ENCODE results near the gene CAMK2D.

Gene CAMK2D

DNA sequence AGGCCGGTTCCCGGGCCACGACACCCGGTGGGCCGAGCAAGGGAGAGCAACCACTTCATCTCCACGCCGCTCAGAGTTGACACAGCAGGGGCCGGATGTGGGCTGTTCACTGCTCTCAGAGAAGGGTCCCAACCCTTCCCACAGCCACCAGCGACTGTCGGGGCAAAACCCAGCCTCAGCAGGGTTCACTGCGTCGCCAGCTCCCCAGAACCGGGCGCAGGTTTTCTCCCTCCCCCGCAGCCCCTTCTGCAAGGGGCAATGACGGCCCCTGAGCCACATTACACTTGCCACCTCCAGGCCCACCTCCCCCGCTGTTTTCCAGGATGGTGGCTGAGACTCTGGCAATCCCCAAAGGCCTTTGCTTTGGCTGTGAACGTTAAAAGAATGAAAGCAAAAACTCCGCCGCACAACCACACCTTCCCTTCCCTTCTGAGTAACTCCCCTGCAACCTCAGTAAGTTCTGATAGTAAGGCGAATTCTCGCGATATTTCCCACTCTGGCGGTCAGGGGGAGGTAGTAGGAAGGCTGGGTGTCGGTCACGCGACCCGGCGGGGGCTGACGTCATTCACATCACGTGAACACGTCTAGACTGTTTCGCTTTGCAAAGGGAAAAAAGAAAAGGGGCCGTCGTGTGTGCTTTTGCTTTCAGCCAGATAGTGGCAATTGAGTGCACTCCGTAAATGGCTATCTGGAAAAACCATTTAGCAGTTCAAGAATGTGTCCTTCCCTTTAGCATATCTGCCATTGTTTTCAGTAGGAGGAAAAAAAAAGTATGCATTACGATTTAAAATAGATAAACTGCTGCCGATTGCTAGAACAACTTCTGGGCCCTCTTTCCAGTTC is 869 bp upstream of the CAMK2D start:
- peak; percentile 99 for DNase-seq (ENCODE audit: low read depth)

DNA sequence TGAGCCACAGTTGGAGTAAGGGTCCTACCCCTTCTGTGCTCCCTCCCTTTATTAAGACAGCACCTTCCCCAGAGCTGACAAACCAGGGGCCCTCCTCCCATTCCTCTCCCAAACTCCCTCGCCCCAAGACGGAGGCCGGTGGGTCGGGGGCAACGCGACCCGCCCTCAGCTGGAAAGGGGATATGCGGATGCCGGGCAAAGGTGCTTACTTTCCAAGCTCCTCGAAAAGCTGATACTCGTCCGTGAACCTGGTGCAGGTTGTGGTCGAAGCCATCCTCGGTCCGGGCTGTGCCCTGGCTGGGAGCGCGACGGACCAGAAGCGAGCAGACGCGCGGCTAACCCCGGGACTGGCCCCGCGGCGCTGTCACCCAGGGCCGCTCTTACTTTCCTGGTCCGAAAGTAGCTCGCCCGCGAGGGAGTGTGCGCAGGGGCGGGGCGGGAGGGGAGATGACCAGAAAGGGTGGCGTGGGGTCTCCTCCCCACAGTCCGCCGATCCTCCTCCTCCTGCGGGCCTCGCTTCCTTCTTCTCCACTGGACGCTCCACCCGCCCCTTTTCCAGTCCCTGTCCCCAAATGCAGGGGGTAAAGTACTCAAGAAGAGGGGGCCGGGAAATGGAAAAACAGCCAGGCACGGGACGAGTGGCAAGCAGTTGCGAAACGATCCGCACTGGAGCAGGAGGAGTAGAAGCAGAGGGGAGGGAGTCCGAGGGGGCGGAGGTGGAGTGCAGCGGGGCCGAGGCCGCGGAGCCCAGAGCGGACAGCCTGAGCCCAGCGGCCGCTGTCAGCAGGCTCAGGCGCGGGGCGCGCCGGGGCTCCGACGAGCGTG is 531 bp downstream of the CAMK2D start:
- DNase-seq (ENCODE audit: low read depth): peak; percentile 79

DNA sequence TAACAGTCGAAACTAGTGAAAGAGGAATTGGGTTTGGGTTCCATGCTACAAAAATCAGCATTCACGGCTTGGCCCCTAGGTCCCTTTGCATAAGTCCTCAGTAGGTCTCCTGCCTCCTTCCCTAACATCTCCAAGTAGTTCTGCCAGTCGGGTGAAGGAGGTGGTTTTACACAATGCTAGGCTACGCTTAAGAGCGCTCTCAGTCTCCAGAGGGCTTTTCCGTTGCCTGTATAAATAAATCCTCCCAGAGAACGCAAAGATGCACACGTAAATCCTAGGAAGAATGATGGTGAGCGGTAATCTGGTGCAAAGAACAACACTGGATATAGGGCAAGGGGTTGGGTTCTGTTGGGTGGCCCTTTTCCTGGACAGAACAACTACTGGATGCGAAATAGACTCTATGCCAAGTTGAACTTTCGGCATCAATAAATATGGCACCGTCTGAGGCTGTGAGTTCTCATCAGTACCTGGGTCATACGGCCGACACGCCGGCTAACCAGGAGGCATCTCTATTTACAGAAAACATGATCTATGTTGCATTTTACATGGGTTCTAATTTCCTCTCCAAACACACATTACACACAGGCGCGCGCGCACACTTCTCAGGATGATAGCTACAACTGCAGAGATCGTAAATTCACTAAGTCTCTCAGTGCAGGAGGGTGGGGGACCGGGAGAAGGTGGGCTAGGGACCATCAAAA is 1.3 kb downstream of the CAMK2D start:
- no peak for DNase-seq (ENCODE audit: low read depth)

DNA sequence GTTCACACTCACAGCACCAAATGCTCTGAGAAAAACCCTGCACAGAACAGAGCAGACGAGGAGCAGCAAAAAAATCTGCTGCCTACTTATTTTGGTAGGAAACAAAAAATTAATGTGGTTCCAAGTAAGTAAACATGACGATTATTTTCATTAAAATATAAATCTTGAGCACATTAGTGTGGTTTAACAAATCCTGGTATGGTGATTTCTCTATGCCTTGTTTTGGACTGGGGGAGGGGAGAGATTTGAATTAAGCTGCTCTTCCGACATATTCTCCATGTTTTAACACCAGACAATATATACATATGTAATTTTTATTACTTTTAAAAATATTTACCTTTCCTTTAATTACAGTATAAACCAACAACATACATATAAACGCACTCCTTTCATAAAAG is 1.8 kb downstream of the CAMK2D start:
- no peak for DNase-seq (ENCODE audit: low read depth)

DNA sequence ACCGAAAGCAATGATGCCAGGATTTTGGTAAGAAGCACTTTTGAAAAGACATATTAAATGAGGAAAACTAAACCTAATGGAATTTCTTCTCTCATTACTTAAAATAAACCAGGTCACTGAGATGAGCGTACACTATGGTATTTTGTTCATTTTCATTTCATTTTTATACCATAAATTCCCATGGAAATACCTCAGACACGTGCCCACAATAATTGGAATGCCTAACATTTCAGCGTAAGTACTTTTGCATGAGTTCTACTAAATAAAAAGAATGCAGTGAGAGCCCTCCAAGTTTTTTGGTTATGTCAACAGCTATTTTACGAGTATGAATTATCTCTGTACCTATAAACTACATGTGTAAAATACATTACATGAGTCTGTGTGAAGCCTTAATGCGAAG is 3.2 kb downstream of the CAMK2D start:
- DNase-seq (ENCODE audit: low read depth): no peak

DNA sequence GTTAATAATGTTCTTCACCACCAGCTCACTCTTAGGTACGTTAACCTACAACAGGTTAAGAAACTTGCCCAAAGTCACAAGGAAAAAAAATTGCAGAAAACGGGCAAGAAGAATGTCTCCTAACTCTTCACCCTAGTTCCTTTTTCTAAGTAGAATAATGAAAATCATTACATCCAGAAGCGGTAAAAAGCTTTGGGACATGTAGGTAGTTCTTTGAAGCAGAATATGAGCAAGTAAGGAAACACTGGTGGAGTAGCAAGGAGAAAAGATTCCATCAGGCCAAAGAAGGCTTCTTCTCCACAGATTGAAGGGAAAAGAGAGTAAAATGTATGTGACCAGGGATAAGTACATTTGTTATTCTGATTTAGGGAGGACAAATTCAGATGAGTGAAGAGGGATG is 4.1 kb downstream of the CAMK2D start:
- no peak for DNase-seq (ENCODE audit: low read depth)

DNA sequence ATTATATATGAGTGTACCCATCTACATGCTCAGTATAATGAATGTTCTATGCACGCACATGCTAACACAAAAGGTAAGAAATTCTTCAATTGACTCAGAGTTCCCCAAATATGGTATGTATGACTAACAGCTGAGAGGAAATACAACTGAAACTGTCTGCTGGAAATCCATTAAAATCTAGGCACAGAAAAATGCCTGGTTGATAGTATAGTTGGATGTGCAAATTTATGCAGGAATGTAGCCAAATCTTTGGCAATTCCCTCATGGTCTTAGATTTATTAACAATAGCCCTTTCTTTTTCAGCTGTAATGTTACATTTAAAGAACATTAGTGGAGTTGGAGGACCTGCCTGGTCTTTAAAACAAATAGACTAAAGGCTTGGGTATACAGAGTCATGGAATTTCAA is 5.5 kb downstream of the CAMK2D start:
- DNase-seq (ENCODE audit: low read depth): peak; percentile 18

DNA sequence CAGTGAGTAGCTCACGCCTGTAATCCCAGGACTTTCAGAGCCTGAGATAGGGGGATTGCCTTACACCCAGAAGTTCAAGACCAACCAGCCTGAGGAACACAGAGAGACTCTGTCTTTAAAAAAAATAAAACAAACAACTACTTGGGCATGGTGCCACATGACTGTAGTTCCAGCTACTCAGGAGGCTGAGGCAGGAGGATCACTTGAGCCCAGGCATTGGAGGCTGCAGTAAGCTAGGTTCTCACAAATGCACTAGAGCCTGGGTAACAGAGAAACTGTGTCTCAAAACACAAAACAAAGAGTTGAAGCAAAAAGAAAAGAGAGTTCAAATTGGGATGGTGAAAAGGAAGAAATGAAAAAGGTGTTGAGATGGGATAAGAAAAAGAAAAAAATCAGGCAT is 10.8 kb downstream of the CAMK2D start:
- no peak for DNase-seq (ENCODE audit: low read depth)

DNA sequence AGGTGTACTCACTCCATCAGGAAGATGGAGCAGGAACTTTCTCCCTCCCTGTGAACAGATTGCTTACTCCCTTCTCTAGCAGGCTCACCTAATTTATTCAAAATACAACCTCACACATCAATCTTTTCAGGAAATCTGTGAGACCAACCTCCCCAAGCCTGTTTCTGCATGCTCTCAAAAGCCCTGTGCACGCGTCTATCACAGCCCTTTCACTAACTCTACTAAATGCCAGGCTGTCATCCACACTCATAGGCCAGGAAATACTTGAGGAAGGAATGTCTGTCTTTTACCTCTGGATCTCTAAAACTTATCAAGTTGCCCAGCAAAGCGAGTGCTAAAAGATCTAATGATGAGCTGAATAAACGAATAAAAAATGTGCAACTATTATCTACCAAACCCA is 11.2 kb downstream of the CAMK2D start:
- DNase-seq (ENCODE audit: low read depth): no peak

DNA sequence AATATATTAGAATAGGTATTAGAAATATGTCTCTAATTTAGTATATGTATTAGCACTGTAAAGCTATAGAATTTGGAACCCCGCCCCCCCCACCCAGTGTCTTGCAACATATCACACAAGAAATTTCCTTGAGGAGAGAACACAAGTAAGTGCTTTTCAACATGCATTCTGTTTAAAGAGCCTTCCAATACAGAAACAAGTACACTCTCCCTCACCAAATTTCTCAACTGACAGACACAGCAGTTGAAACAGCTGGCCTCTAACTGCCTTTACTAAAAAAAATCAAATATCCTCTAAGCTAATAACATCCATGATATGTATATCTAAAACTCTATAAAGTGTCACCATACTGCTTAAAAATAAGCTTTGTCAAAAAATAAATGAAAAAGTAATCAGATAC is 12.4 kb downstream of the CAMK2D start:
- no peak for DNase-seq (ENCODE audit: low read depth)

DNA sequence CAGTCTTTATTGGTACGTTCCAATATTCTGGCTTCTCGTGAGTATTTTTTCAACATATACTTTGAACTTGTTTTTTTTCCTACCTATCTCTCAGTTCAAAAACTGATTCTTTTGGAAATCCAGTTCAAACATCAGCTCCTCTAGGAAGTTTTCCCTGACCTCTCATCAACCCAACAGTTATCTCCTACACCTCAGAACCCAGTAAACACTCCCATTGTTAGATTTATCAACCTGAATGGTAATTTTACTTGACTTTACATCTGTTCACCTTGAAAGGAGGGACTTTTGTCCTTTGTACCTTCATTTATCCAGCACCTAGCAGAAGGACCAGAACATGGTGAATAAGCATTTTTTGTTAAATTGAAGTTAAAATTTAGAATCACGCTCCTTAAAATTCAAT is 13.6 kb downstream of the CAMK2D start:
- no peak for DNase-seq (ENCODE audit: low read depth)

DNA sequence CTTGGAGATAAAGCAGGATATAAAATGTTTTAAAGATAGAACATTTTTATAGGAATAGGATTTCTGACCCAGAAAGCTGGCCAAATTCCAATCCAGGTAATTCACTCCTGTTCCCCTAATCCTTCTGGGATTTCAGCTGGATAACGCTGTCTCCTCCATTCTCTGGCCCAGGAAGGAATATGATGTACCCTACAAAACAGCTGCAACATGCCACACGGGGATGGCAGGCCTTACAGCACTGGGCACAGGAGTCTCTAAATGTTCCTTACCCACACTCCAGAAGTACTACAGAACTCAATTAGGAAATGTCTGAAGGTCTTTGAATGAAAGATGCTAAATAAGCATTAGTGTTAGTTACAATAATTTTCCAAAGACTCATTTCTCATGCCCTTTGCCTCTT is 15.8 kb downstream of the CAMK2D start:
- DNase-seq (ENCODE audit: low read depth): no peak

DNA sequence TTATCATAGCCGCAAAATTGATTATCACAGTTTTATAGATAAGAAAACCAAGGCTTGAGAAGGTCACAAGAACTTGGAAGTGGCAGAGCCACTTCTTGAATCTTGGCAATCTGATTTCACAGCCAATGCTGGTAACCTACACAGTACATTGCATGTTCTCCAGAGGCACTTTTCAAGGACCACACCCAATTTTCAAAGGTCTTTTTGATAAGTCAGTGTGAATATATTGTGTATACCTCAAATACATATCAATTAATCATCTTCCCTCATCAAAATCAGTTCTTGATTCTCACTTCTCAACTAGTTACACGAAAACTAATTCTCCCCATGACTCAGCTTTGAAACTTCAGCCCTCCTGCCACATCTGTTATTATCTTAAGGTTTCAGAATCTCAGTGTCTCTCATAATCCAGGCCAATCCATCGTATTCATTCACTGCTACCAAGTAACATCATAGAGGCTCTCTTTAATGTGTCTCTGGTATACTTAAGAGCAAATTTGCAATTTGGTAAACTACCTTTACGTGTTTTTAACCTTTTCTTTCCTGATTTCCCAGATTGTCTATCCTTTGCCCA is 16.8 kb downstream of the CAMK2D start:
- no peak for DNase-seq (ENCODE audit: low read depth)

DNA sequence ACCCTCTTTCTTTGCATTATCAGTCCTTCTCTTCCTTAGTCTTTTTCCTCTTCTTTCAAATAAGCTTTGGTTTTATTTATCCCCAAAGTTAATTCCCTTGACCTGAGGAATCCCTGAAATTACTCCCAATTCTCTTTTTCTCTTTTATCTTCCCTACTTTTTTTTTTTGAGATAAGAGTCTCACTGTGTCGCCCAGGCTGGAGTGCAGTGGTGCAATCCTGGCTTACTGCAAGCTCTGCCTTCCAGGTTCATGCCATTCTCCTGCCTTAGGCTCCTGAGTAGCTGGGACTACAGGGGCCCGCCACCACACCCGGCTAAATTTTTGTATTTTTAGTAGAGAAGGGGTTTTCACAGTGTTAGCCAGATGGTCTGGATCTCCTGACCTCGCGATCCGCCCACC is 17.8 kb downstream of the CAMK2D start:
- no peak for DNase-seq (ENCODE audit: low read depth)

DNA sequence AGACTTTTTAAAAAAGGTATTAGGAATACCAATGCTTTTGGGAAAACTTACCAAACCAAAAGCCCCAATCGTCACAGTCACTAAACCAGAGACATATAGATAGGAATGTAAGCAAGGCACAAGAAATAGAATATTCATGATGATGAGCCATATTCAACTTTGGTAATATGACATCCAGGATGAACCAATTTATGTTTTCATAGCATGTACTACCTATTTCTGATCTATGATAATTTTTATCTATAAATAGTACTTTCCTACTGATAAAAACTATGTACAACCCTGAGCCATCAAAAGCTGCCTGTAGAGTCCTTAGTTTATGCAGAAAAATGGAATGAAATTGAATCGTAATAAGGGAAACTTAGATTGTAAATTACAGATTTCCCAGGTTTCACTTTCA is 18.9 kb downstream of the CAMK2D start:
- no peak for DNase-seq (ENCODE audit: low read depth)

DNA sequence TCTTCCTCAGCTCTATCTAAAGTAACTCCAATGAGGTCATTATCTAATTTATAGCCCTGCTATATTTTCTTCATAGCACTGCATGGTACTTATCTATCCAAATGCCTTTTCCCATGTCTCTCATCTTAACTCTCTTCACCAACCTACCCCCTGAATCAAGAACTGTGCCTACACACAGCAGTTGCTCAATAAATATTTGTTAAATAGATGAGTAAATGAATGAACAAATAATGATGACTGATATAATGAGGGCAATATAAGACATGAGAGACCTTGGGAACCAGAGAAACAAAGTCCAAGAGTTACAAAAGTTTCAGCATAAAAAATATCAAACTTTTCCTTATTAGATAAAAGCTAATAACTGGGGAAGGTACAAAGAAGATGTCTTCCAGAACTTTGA is 19.6 kb downstream of the CAMK2D start:
- DNase-seq (ENCODE audit: low read depth): no peak

DNA sequence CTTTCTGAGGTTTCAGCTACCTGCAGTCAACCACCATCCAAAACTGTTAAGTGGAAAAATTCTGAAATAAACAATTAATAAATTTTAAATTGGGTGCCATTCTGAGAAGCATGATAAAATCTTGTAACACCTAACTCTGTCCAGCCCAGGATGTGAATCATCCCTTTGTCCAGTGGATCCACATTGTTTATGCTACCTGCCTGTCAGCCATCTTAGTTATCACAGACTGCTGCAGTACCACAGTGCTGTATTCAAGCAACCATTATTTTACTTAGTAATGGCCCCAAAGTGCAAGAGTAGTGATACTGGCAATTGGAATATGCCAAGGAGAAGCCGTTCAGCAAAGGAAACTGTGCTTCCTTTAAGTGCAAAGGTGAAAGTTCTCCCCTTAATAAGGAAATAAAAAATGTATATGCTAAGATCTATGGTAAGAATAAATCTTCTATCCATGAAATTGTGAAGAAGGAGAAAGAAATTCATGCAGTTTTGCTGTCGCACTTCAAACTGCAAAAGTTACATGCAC is 20.6 kb downstream of the CAMK2D start:
- no peak for DNase-seq (ENCODE audit: low read depth)

DNA sequence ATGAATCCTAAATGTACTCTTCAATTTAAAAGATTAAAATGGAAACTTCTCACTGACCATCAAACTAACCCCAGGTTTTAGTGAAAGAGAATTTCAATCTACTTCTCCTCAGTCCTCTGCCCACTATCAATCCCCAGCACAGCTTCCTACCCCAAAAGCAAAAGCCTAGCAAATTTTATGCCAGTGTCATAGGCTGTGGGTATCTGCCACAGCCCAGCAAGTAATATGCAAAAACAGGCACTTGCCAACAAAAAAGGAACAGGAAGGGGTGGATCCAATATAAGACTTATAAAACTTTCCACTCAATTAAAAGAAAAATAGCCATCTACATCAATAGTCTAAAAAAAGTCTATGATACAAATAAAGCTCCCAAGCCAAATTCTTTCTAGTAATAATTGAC is 22.3 kb downstream of the CAMK2D start:
- no peak for DNase-seq (ENCODE audit: low read depth)

DNA sequence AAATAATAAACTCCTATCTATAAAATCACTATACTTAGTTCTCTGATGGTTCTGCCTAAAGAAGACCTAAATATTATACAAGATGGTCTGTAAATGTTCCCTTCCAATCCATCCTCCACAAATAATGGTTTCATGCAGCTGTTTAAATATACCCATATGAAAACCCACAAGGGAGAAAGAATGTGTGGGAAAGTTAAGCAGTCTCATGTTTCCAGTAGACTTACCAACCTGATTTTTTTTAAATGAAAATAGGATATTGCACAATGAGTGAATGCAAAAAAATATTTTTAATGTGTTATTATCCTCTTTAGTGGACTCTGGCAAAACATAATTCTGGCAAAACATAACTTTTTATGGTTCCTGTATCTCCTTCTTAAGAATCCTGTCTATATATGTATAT is 23.3 kb downstream of the CAMK2D start:
- peak; percentile 59 for DNase-seq (ENCODE audit: low read depth)

DNA sequence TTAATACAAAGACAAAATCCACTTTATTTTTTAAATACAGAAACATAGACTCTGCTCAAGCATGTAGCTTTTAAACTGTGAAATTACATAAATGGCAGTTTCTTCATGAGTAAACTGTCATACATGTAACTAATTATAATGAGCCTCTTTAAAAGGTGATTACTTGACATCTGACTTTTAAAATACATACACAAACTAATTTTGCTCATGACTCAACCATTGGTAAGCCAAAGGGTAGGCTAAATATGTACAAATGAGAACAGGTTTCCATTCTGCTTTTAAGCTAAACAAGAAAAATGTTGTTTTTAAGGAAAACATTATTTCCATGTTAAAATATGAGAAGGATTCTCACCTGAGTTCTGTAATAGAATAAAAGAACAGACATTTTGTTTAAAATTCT is 27.9 kb downstream of the CAMK2D start:
- DNase-seq (ENCODE audit: low read depth): no peak

DNA sequence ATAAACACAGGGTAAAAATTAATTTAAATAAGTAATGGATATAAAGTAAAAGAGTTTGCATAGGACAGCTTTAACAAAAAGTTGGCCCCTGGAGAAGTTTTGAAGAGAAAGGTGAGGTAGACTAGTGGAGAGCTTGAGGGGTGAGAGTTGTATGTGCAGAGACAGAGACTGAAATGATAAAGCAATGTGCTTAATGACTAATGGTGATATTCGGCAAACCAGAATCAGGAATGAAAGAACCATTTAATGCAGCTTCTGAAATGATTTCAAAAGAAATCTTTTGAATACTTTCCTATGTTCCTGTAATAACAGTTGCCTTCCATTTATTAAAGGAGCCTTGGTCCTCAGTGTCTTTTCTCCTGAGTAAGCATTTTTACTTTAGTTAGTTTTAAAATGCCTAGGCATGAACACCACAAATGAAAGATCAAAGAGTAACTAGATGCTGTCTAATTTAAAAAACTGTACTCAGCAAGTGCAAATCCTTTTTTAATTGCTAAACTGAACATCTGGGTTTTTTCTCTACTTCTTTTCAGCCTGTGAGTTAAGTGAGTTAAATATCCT is 28.5 kb downstream of the CAMK2D start:
- DNase-seq (ENCODE audit: low read depth): no peak
